K562 (cell line): ENCODE results near the gene UQCRC1. TPM values are rescaled to one million over a fixed set of nuclear protein-coding genes. Genes with fewer than 3 reads are reported as not detected.

ENCODE experiments used
- ATAC-seq: fragments of 200-7000 bp; cut with Tn5 transposase; 3 replicates; pipeline ENCODE4 v1.9.1; 2020; ENCODE audit warnings: moderate library complexity
- BruUV-seq: library from RNA; stranded (reverse); fragments of 400-500 nt; replicated peaks from 2 replicates; lab custom pipeline; 2021; lab: Mats Ljungman, UMichigan
- CTCF ChIA-PET: fragments of 300-600 bp; formaldehyde crosslinking; extraction: SDS; loops from one replicate; lab custom pipeline; 2021; ENCODE audit warnings: low intra/inter-chr PET ratio; lab: Yijun Ruan, JAX
- POLR2A ChIA-PET: fragments of 300-600, 350-650 bp; sonication (Branson Sonifier 250); formaldehyde crosslinking; extraction: SDS; loops from one replicate; lab custom pipeline; 2021; ENCODE audit warnings: antibody characterized with exemption, inconsistent platforms; lab: Yijun Ruan, JAX
- DNase-seq, 4 experiments: peaks; one replicate each; pipeline versions ENCODE4 v3.0.0 to v3.0.0-alpha.2; 2011 to 2018; ENCODE audit warnings: low spot score in 3 of 4, mixed read lengths in 3 of 4; ENCODE audit errors: extremely low read depth in 1 of 4
- FAIRE-seq: peaks from 2 replicates; lab custom pipeline; 2011; peaks lifted over from hg19 to GRCh38; lab: Jason Lieb, UNC
- H2AFZ ChIP-seq: 2 replicates; pipeline ENCODE4 v1.6.0; 2011; ENCODE audit warnings: low read depth, low read length, control low read depth, inconsistent platforms
- H3K27ac ChIP-seq: fragments of 200-600 bp; 3 replicates; pipeline ENCODE4 v1.8.0; 2011; ENCODE audit warnings: low read depth, mild to moderate bottlenecking, control low read depth, inconsistent platforms, low read length, moderate library complexity, mixed read lengths; ENCODE audit errors: extremely low read depth
- H3K27me3 ChIP-seq, 2 experiments: fragments of 300-600 bp in 1 of 2; 2 replicates in 1 of 2; 3 replicates in 1 of 2; pipeline versions ENCODE4 v1.6.0 to v1.8.0; 2011; ENCODE audit warnings: inconsistent platforms in 2 of 2, low read length in 2 of 2, mild to moderate bottlenecking in 1 of 2, mixed read lengths in 1 of 2, moderate library complexity in 1 of 2; ENCODE audit not compliant: control insufficient read depth in 2 of 2, insufficient read depth in 2 of 2
- H3K36me3 ChIP-seq: fragments of 300-600 bp; 3 replicates; pipeline ENCODE4 v1.8.0; 2011; ENCODE audit warnings: mild to moderate bottlenecking, low read length, inconsistent platforms; ENCODE audit not compliant: control insufficient read depth, insufficient read depth
- H3K4me1 ChIP-seq, 2 experiments: fragments of 200-600 bp in 1 of 2; replicated peaks in 1 of 2; 2 replicates in 1 of 2; 3 replicates in 1 of 2; pipeline versions ENCODE4 v1.5.1 to v1.8.0; 2011; ENCODE audit warnings: inconsistent platforms in 2 of 2, low read length in 2 of 2, mild to moderate bottlenecking in 1 of 2, mixed read lengths in 1 of 2, moderate library complexity in 1 of 2; ENCODE audit not compliant: control insufficient read depth in 2 of 2, insufficient read depth in 2 of 2
- H3K4me2 ChIP-seq: 2 replicates; pipeline ENCODE4 v1.6.1; 2011; ENCODE audit warnings: low read length, control low read depth, inconsistent platforms, mixed read lengths; ENCODE audit not compliant: insufficient read depth
- H3K4me3 ChIP-seq: fragments of 200-600 bp; sonication (generic), shearing (Covaris generic); 2 replicates; pipeline ENCODE4 v1.5.1; 2016; ENCODE audit warnings: control low read depth, inconsistent platforms
- H3K79me2 ChIP-seq: fragments of 200-600 bp; 3 replicates; pipeline ENCODE4 v1.8.0; 2011; ENCODE audit warnings: low read length, inconsistent platforms; ENCODE audit not compliant: control insufficient read depth, insufficient read depth
- H3K9ac ChIP-seq, 2 experiments: 2 replicates each; pipeline versions ENCODE4 v1.6.0 to v1.6.1; 2011; ENCODE audit warnings: low read depth in 2 of 2, low read length in 2 of 2, control low read depth in 1 of 2, inconsistent platforms in 1 of 2, mild to moderate bottlenecking in 1 of 2, mixed read lengths in 1 of 2; ENCODE audit not compliant: insufficient read depth in 1 of 2
- H3K9me1 ChIP-seq: one replicate; pipeline ENCODE4 v1.6.0; 2011; ENCODE audit warnings: inconsistent platforms, mild to moderate bottlenecking, low read length, moderate library complexity; ENCODE audit not compliant: control insufficient read depth, insufficient read depth
- H3K9me3 ChIP-seq: replicated peaks from 2 replicates; pipeline ENCODE4 v1.5.1; 2011; ENCODE audit warnings: low read depth, low read length, inconsistent platforms; ENCODE audit not compliant: control insufficient read depth, insufficient read depth
- H4K20me1 ChIP-seq: replicated peaks from 2 replicates; pipeline ENCODE4 v1.6.1; 2011; ENCODE audit warnings: low read length, inconsistent platforms, mixed read lengths; ENCODE audit not compliant: control insufficient read depth, insufficient read depth
- GABPA ChIP-seq: fragments of 200-800 bp; sonication (Bioruptor generic); conservative IDR thresholded peaks from 2 replicates; pipeline ENCODE4 v1.6.1; 2016; ENCODE audit warnings: low read depth, missing genetic modification characterization, missing compliant biosample characterization
- MYNN ChIP-seq, 2 experiments: sonication (generic); formaldehyde crosslinking in 1 of 2; IDR thresholded peaks; 2 replicates each; pipeline versions ENCODE4 v1.5.0 to v1.6.1; 2016 to 2020; ENCODE audit warnings: antibody characterized with exemption in 1 of 2, missing genetic modification reagents in 1 of 2
- PHB ChIP-seq: fragments of 250-450 bp; sonication (Bioruptor Pico); IDR thresholded peaks from 2 replicates; pipeline ENCODE4 v1.5.0; 2021
- POLR2G ChIP-seq: fragments of 200-400 bp; formaldehyde crosslinking; IDR thresholded peaks from 2 replicates; pipeline ENCODE4 v1.6.1; 2017; ENCODE audit warnings: low read depth, mild to moderate bottlenecking, antibody characterized with exemption, low read length, moderate library complexity
- RBFOX2 ChIP-seq: fragments of 200-400 bp; formaldehyde crosslinking; IDR thresholded peaks from 2 replicates; pipeline ENCODE4 v1.6.1; 2017; ENCODE audit warnings: low read depth, mild to moderate bottlenecking, low read length, moderate library complexity
- SMAD2 ChIP-seq: fragments of 150-350 bp; IDR thresholded peaks from 2 replicates; pipeline ENCODE4 v1.6.1; 2014; ENCODE audit warnings: low read depth, mild to moderate bottlenecking, low read length
- SPI1 ChIP-seq: IDR thresholded peaks from 2 replicates; pipeline ENCODE4 v1.6.1; 2011; ENCODE audit warnings: low read depth, low read length, control low read depth, borderline replicate concordance
- SRSF9 ChIP-seq: fragments of 200-400 bp; formaldehyde crosslinking; IDR thresholded peaks from 2 replicates; pipeline ENCODE4 v1.6.1; 2017; ENCODE audit warnings: low read depth, low read length, borderline replicate concordance
- TBP ChIP-seq: optimal IDR thresholded peaks from 2 replicates; pipeline ENCODE3; 2011; ENCODE audit warnings: low read depth, low read length, improper control_type of control experiment
- TSC22D4 ChIP-seq: fragments of 450-650 bp; IDR thresholded peaks from 2 replicates; pipeline ENCODE4 v1.6.1; 2016; ENCODE audit warnings: missing genetic modification characterization, missing biosample characterization, control low read depth
- XRCC3 ChIP-seq: fragments of 450-650 bp; IDR thresholded peaks from 2 replicates; pipeline ENCODE4 v1.6.1; 2017; ENCODE audit warnings: mild to moderate bottlenecking, moderate library complexity
- ZNF121 ChIP-seq: sonication (generic); formaldehyde crosslinking; conservative IDR thresholded peaks from 2 replicates; pipeline ENCODE4 v1.8.0; 2022; ENCODE audit warnings: missing genetic modification reagents
- ZNF561 ChIP-seq: fragments of 450-650 bp; formaldehyde crosslinking; conservative IDR thresholded peaks from 2 replicates; pipeline ENCODE4 v1.4.0; 2020; ENCODE audit warnings: mild to moderate bottlenecking, moderate library complexity
- WGBS: fragments of 100-300 bp; shearing (Covaris generic); methylation state at CpG from one replicate; pipeline ENCODE4 v1.1.6; 2016; ENCODE audit warnings: low coverage, mixed read lengths; ENCODE audit not compliant: insufficient coverage; ENCODE audit errors: missing lambda C conversion rate; 5-methylcytosine and 5-hydroxymethylcytosine counted together
- in situ Hi-C: fragments of 300-500 bp; cut with MboI; formaldehyde crosslinking; loops from 4 replicates; pipeline ENCODE4 v1.15.0; 2018; ENCODE audit warnings: inconsistent platforms, mixed read lengths
- intact Hi-C: fragments of 100-400 bp; cut with micrococcal nuclease; formaldehyde crosslinking; loops from 2 replicates; pipeline ENCODE4 v1.14.2; 2022
- polyA plus RNA-seq, 8 experiments: library from polyadenylated mRNA; depleted of rRNA in 4 of 8; stranded (reverse) in 5 of 8; unstranded in 3 of 8; fragments of >200 nt; fragmentation: Nextera tagmentation in 2 of 8; fragmentation: Illumina TruSeq in 1 of 8; extraction: Ambion mirVana in 2 of 8; extraction: Trizol in 1 of 8; gene quantifications; 2 replicates each; pipeline versions ENCODE4 v1.2.1 to v1.2.3, GENCODE V29; 2011 to 2014; ENCODE audit warnings: inconsistent platforms in 1 of 8, missing spikeins in 1 of 8
- total RNA-seq, 7 experiments: library from RNA; depleted of rRNA in 6 of 7; stranded (reverse); fragments of >200 nt in 6 of 7; fragmentation: Illumina TruSeq in 2 of 7; extraction: Trizol in 2 of 7; gene quantifications; 2 replicates each; pipeline versions ENCODE4 v1.2.1 to v1.2.3, GENCODE V29; 2011 to 2021; ENCODE audit warnings: low replicate concordance in 1 of 7
- TF ChIP-seq, protein P1 (sequence below): sonication (generic); formaldehyde crosslinking; IDR thresholded peaks from 2 replicates; pipeline ENCODE4 v1.8.0; 2023; ENCODE audit warnings: mild to moderate bottlenecking, missing genetic modification reagents

UQCRC1 gene
- total and polyA plus RNA-seq, 9 of the 15 experiments (the other 6 are each of a cell fraction or from before 2014, with no cell fraction given) = 125 to 424 (median 268) TPM

DNA sequence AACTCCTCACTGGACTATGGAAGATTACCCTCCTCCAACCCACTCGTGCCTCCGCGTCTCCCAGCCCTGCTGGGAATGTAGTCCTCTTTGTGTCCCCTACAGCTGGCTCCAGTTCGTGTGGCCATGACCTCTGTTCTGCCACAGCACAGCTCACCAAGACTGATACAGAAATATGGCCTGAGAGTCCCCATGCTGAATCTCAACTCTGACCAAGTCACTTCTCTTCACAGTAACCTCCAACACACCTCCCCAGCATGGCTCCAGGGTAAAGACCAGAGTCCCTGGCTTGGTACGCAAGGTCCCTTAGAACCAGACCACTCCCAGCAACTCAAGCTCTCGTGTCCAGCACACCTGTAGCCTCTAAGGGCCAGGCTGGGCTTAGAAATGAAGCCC lies 12.0 kb downstream of the UQCRC1 start (continued):
- TF ChIP-seq TSC22D4 (tag) (no peak), XRCC3 (no peak), SRSF9 (no peak), ZNF561 (CRISPR knock-in tag) (no peak), TBP (no peak), SPI1 (no peak)

GRCh38 chr3:48596676-48597407 lies 12.6 kb downstream of the UQCRC1 start:
- Histone ChIP-seq H3K9me1 (no peaks in the 10 kb centered on the region), H3K9me3 (no peaks in the 10 kb centered on the region), H3K4me2 (no peak overlapping the region), H3K27me3 (peaks cover 0 to 2% of the 10 kb centered on the region in 2 experiments; a peak in 2 of 5 replicates), H3K27ac (no peak overlapping the region), H3K79me2 (no peaks in the 10 kb centered on the region), H3K9ac (peak overlapping the region in 1 of 2 experiments; percentile 55; a peak in 2 of 4 replicates), H3K36me3 (peaks cover 46% of the 10 kb centered on the region; the same call in 2 of the 3 replicates), H3K4me3 (no peak overlapping the region), H2AFZ (no peak overlapping the region), H4K20me1 (no peaks in the 10 kb centered on the region), H3K4me1 (peaks cover 12 to 40% of the 10 kb centered on the region in 2 experiments; a peak in 4 of 5 replicates)
- ATAC-seq (peak; percentile 16), FAIRE-seq (no peak), DNase-seq (no peak)
- no TSS peak for BruUV-seq
- ChIA-PET CTCF (no interaction called here), POLR2A (interaction anchor here (0.6 to 1.4 kb wide), 7 partner anchors 8 to 113 kb away, joined by 3 to 5 read pairs (median 3); no protein-coding TSS in a partner anchor)
- in situ Hi-C loops = no loop called here
- intact Hi-C loops = no loop called here
- no peak for TF ChIP-seq ZNF121
- TF ChIP-seq GABPA (tag) = no peak
- TF ChIP-seq POLR2G = peak; percentile 63; the same call in 1 of the 2 replicates
- TF ChIP-seq, protein P1, sequence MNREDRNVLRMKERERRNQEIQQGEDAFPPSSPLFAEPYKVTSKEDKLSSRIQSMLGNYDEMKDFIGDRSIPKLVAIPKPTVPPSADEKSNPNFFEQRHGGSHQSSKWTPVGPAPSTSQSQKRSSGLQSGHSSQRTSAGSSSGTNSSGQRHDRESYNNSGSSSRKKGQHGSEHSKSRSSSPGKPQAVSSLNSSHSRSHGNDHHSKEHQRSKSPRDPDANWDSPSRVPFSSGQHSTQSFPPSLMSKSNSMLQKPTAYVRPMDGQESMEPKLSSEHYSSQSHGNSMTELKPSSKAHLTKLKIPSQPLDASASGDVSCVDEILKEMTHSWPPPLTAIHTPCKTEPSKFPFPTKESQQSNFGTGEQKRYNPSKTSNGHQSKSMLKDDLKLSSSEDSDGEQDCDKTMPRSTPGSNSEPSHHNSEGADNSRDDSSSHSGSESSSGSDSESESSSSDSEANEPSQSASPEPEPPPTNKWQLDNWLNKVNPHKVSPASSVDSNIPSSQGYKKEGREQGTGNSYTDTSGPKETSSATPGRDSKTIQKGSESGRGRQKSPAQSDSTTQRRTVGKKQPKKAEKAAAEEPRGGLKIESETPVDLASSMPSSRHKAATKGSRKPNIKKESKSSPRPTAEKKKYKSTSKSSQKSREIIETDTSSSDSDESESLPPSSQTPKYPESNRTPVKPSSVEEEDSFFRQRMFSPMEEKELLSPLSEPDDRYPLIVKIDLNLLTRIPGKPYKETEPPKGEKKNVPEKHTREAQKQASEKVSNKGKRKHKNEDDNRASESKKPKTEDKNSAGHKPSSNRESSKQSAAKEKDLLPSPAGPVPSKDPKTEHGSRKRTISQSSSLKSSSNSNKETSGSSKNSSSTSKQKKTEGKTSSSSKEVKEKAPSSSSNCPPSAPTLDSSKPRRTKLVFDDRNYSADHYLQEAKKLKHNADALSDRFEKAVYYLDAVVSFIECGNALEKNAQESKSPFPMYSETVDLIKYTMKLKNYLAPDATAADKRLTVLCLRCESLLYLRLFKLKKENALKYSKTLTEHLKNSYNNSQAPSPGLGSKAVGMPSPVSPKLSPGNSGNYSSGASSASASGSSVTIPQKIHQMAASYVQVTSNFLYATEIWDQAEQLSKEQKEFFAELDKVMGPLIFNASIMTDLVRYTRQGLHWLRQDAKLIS (CRISPR knock-in tag) = no peak
- TF ChIP-seq SMAD2 = no peak
- TF ChIP-seq PHB = no peak
- TF ChIP-seq RBFOX2 = peak; percentile 29; the same call in 1 of the 2 replicates
- TF ChIP-seq MYNN (IDR thresholded peaks at IDR 0.05) = peak; percentile 7; the same call in 1 of the 2 replicates
- TF ChIP-seq MYNN (CRISPR knock-in tag; IDR thresholded peaks at IDR 0.05) = no peak
- 51% methylated on average over 6 of the region's 8 CpGs for WGBS
